Measurements from ENCODE around the gene ATXN10.

ATXN10 gene

GRCh38 chr22:45832959-45833580 lies 161.4 kb downstream of the ATXN10 start:
- DNase-seq = no peak

- DNase-seq = no peak
Observed at GRCh38 chr22:45833613-45834012, 162.0 kb downstream of the ATXN10 start.

- DNase-seq = no peak
Observed at GRCh38 chr22:45834241-45834640, 162.6 kb downstream of the ATXN10 start.

GRCh38 chr22:45834795-45835194 lies 163.2 kb downstream of the ATXN10 start:
- no peak for DNase-seq

- DNase-seq = no peak
Observed at GRCh38 chr22:45836418-45837169, 165.0 kb downstream of the ATXN10 start.

- no peak for DNase-seq
Observed at GRCh38 chr22:45837508-45837907, 165.9 kb downstream of the ATXN10 start.

GRCh38 chr22:45838305-45838887 lies 166.8 kb downstream of the ATXN10 start:
- no peak for DNase-seq

GRCh38 chr22:45840483-45840882 lies 168.8 kb downstream of the ATXN10 start:
- DNase-seq = no peak

GRCh38 chr22:45842291-45842991 lies 170.8 kb downstream of the ATXN10 start:
- no peak for DNase-seq

GRCh38 chr22:45843031-45843430 lies 171.4 kb downstream of the ATXN10 start:
- DNase-seq = no peak

- no peak for DNase-seq
Observed at GRCh38 chr22:45843986-45844385, 172.4 kb downstream of the ATXN10 start.

GRCh38 chr22:45845076-45845487 lies 173.4 kb downstream of the ATXN10 start:
- no peak for DNase-seq

- DNase-seq = no peak
Observed at GRCh38 chr22:45846952-45847351, 175.3 kb downstream of the ATXN10 start.

GRCh38 chr22:45848904-45849303 lies 177.3 kb downstream of the ATXN10 start:
- DNase-seq = no peak

GRCh38 chr22:45852826-45853225 lies 181.2 kb downstream of the ATXN10 start:
- no peak for DNase-seq

GRCh38 chr22:45855961-45856360 lies 184.3 kb downstream of the ATXN10 start:
- DNase-seq = no peak

- DNase-seq = no peak
Observed at GRCh38 chr22:45857519-45857918, 185.9 kb downstream of the ATXN10 start.

GRCh38 chr22:45859231-45860161 lies 187.9 kb downstream of the ATXN10 start:
- no peak for DNase-seq

GRCh38 chr22:45860201-45860600 lies 188.6 kb downstream of the ATXN10 start:
- DNase-seq = no peak

- DNase-seq = no peak
Observed at GRCh38 chr22:45861259-45861658, 189.6 kb downstream of the ATXN10 start.

- peak; percentile 10 to 72 (median 42) for DNase-seq
Observed at GRCh38 chr22:45863981-45864751, 192.5 kb downstream of the ATXN10 start.

Data from stimulated activated naive CD4-positive, alpha-beta T cell (primary cell).